Activated CD4-positive, alpha-beta memory T cell treated with anti-CD3 and anti-CD28 coated beads, Interleukin-2, amount 10 ng/mL, durations not matched to agents 7 days and 5 days (primary cell): ENCODE results near the gene FOXO3B. TPM values are rescaled to one million over a fixed set of nuclear protein-coding genes. Genes with fewer than 3 reads are reported as not detected.
"Not testable (repeated sequence)": the region's sequence is repeated elsewhere in the genome, so short reads cannot be mapped to it uniquely, and the experiment has no call there.

Source experiments
- CTCF ChIA-PET: fragments of 350-600 bp; sonication (Branson Sonifier 250); formaldehyde crosslinking; loops from one replicate; lab custom pipeline; 2021; ENCODE audit warnings: antibody characterized with exemption, inconsistent platforms; lab: Charles Lee
- POLR2A ChIA-PET: fragments of 350-600 bp; sonication (Branson Sonifier 250); formaldehyde crosslinking; loops from one replicate; lab custom pipeline; 2021; ENCODE audit warnings: antibody characterized with exemption; lab: Charles Lee
- DNase-seq: peaks from one replicate; pipeline ENCODE4 v3.0.0-alpha.2; 2020
- H3K27ac Mint-ChIP-seq: one replicate; pipeline ENCODE4 v1.8.0; 2021; ENCODE audit warnings: mild to moderate bottlenecking, mixed read lengths
- H3K27me3 Mint-ChIP-seq: one replicate; pipeline ENCODE4 v1.8.0; 2021; ENCODE audit warnings: mixed read lengths
- H3K36me3 Mint-ChIP-seq: one replicate; pipeline ENCODE4 v1.8.0; 2021; ENCODE audit warnings: low read depth, mixed read lengths
- H3K4me1 Mint-ChIP-seq: one replicate; pipeline ENCODE4 v1.8.0; 2021; ENCODE audit warnings: mixed read lengths
- H3K4me3 Mint-ChIP-seq: one replicate; pipeline ENCODE4 v1.8.0; 2021; ENCODE audit warnings: mild to moderate bottlenecking, mixed read lengths
- H3K9me3 Mint-ChIP-seq: one replicate; pipeline ENCODE4 v1.8.0; 2021; ENCODE audit warnings: mixed read lengths
- total RNA-seq, 2 experiments: library from RNA; stranded (reverse); gene quantifications; one replicate each; pipeline ENCODE4 v1.2.3, GENCODE V29; 2021

The FOXO3B gene
- 1 to 10 TPM; 1.2 to 1.8 TPM for total RNA-seq

GRCh38 chr17:18681767-18682571 is at the start of gene FOXO3B:
Gene FOXO3B (minus strand): TSS chr17:18682314. CDS start chr17:18681651, 663 bp downstream.
- H3K36me3 Mint-ChIP-seq, H3K4me1 Mint-ChIP-seq, H3K27me3 Mint-ChIP-seq, H3K9me3 Mint-ChIP-seq, H3K27ac Mint-ChIP-seq, POLR2A ChIA-PET: not testable (repeated sequence)
- H3K4me3 Mint-ChIP-seq, result peak within 1 kb of the TSS; percentile 77
- peak; percentile 79 for DNase-seq
- CTCF ChIA-PET, result interaction anchor here (1.1 kb wide), 1 partner anchor 56 kb away, joined by 3 read pairs; no protein-coding TSS in a partner anchor

GRCh38 chr17:18723509-18723908 is 41.4 kb upstream of the FOXO3B start:
- H3K4me1 Mint-ChIP-seq, H3K27me3 Mint-ChIP-seq, H3K4me3 Mint-ChIP-seq, H3K36me3 Mint-ChIP-seq, POLR2A ChIA-PET, DNase-seq, H3K9me3 Mint-ChIP-seq, H3K27ac Mint-ChIP-seq, CTCF ChIA-PET: not testable (repeated sequence)

GRCh38 chr17:18722612-18723011 is 40.5 kb upstream of the FOXO3B start:
- DNase-seq, POLR2A ChIA-PET, CTCF ChIA-PET, H3K27ac Mint-ChIP-seq, H3K36me3 Mint-ChIP-seq, H3K4me1 Mint-ChIP-seq, H3K27me3 Mint-ChIP-seq, H3K4me3 Mint-ChIP-seq, H3K9me3 Mint-ChIP-seq: not testable (repeated sequence)

GRCh38 chr17:18721775-18722547 is 39.8 kb upstream of the FOXO3B start:
- CTCF ChIA-PET, H3K4me1 Mint-ChIP-seq, H3K36me3 Mint-ChIP-seq, H3K9me3 Mint-ChIP-seq, POLR2A ChIA-PET, H3K4me3 Mint-ChIP-seq, H3K27ac Mint-ChIP-seq, H3K27me3 Mint-ChIP-seq, DNase-seq: not testable (repeated sequence)

GRCh38 chr17:18719428-18720110 is 37.5 kb upstream of the FOXO3B start:
- H3K36me3 Mint-ChIP-seq, H3K9me3 Mint-ChIP-seq, H3K4me1 Mint-ChIP-seq, DNase-seq, H3K27ac Mint-ChIP-seq, POLR2A ChIA-PET, H3K4me3 Mint-ChIP-seq, H3K27me3 Mint-ChIP-seq, CTCF ChIA-PET: not testable (repeated sequence)

- POLR2A ChIA-PET, H3K27me3 Mint-ChIP-seq, CTCF ChIA-PET, H3K4me1 Mint-ChIP-seq, H3K4me3 Mint-ChIP-seq, H3K9me3 Mint-ChIP-seq, H3K27ac Mint-ChIP-seq, DNase-seq, H3K36me3 Mint-ChIP-seq: not testable (repeated sequence)
These were observed 36.7 kb upstream of the FOXO3B start for GRCh38 chr17:18718643-18719427.

- H3K36me3 Mint-ChIP-seq, H3K4me1 Mint-ChIP-seq, H3K9me3 Mint-ChIP-seq, H3K27ac Mint-ChIP-seq, POLR2A ChIA-PET, H3K27me3 Mint-ChIP-seq, H3K4me3 Mint-ChIP-seq: not testable (repeated sequence)
- peak; percentile 67 for DNase-seq
- CTCF ChIA-PET, result interaction anchor here (1.6 kb wide), 1 partner anchor 87 kb away, joined by 4 read pairs; no protein-coding TSS in a partner anchor
These were observed 30.4 kb upstream of the FOXO3B start for GRCh38 chr17:18712354-18712999.

- H3K4me1 Mint-ChIP-seq, H3K9me3 Mint-ChIP-seq, POLR2A ChIA-PET, H3K27ac Mint-ChIP-seq, H3K36me3 Mint-ChIP-seq, H3K27me3 Mint-ChIP-seq, DNase-seq, H3K4me3 Mint-ChIP-seq, CTCF ChIA-PET: not testable (repeated sequence)
These were observed 26.1 kb upstream of the FOXO3B start for GRCh38 chr17:18708215-18708614.

GRCh38 chr17:18705955-18706354 is 23.8 kb upstream of the FOXO3B start:
- POLR2A ChIA-PET, H3K27me3 Mint-ChIP-seq, CTCF ChIA-PET, H3K4me3 Mint-ChIP-seq, H3K4me1 Mint-ChIP-seq, H3K9me3 Mint-ChIP-seq, DNase-seq, H3K36me3 Mint-ChIP-seq, H3K27ac Mint-ChIP-seq: not testable (repeated sequence)

GRCh38 chr17:18698473-18699103 is 16.5 kb upstream of the FOXO3B start:
- H3K9me3 Mint-ChIP-seq, DNase-seq, H3K27ac Mint-ChIP-seq, POLR2A ChIA-PET, H3K36me3 Mint-ChIP-seq, H3K27me3 Mint-ChIP-seq: not testable (repeated sequence)
- CTCF ChIA-PET, result interaction anchor here (1.3 kb wide), 1 partner anchor 73 kb away, joined by 8 read pairs; no protein-coding TSS in a partner anchor
- H3K4me3 Mint-ChIP-seq, result peak overlapping the region; percentile 85
- H3K4me1 Mint-ChIP-seq, result peaks cover 12% of the 10 kb centered on the region

GRCh38 chr17:18695143-18695542 is 13.0 kb upstream of the FOXO3B start:
- CTCF ChIA-PET, H3K27me3 Mint-ChIP-seq, POLR2A ChIA-PET, H3K9me3 Mint-ChIP-seq, H3K36me3 Mint-ChIP-seq, H3K27ac Mint-ChIP-seq, H3K4me3 Mint-ChIP-seq, DNase-seq: not testable (repeated sequence)
- peaks cover 12% of the 10 kb centered on the region for H3K4me1 Mint-ChIP-seq

- H3K27me3 Mint-ChIP-seq, H3K4me1 Mint-ChIP-seq, H3K9me3 Mint-ChIP-seq, H3K27ac Mint-ChIP-seq, H3K36me3 Mint-ChIP-seq, DNase-seq, POLR2A ChIA-PET: not testable (repeated sequence)
- CTCF ChIA-PET, result interaction anchor here (1.1 kb wide), 1 partner anchor 57 kb away, joined by 3 read pairs; no protein-coding TSS in a partner anchor
- H3K4me3 Mint-ChIP-seq, result peak overlapping the region; percentile 77
These were observed 554 bp upstream of the FOXO3B start for GRCh38 chr17:18682668-18683067.
